ENCODE measurements around the gene SPATA2L. TPM values are rescaled to one million over a fixed set of nuclear protein-coding genes. Genes with fewer than 3 reads are reported as not detected.

Gene SPATA2L
- total and polyA plus RNA-seq, 2 of the 13 experiments (the other 11 are each of a cell fraction or from before 2014, with no cell fraction given) = 9.1 to 20.7 TPM

DNA sequence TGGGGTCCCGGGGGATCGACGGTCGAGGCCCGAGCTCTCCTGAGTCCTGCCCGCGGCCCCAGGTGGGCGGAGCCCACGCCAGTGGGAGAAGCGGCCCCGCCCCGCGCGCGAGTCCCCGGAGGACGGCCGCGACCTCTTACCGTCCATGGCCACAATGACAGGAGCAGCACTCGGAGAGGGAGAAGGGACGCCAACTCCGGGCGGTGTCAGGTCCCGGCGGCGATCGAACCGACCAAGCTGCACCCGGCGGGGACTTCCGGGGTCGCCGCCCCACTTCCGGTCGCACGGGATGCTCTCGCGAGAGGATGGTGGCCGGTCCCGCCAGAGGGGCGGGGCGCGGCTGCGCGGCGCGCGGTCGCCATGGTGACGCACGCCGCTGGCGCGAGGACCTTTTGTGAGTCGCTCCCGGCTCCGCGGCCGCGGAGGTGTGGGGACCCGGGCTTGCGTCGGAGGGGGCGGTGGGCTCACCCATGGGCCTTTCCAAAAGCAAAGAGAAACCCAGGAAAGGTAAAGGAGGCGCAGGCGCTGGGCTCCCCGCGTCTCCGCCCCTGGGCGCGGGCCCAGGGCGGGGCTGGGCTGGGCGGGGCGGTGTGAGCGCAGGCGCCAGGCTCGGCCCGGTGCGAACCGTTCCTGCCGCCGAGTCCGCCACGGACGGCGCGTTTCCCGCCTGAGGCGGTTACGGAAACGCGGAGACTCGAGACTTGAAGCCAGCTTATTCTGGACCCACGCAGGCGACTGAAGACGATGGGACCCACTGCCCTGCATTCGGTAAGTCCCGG, 43.9 kb downstream of the SPATA2L start, which contains the start of the genes CHMP1A and SPATA33 (continued):
- TF ChIP-seq, protein P1, sequence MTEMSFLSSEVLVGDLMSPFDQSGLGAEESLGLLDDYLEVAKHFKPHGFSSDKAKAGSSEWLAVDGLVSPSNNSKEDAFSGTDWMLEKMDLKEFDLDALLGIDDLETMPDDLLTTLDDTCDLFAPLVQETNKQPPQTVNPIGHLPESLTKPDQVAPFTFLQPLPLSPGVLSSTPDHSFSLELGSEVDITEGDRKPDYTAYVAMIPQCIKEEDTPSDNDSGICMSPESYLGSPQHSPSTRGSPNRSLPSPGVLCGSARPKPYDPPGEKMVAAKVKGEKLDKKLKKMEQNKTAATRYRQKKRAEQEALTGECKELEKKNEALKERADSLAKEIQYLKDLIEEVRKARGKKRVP (CRISPR knock-in tag; IDR thresholded peaks at IDR 0.05) = no peak
- TF ChIP-seq NR2F1 (CRISPR knock-in tag; IDR thresholded peaks at IDR 0.05) = no peak; a peak in 1 of 4 replicates
- TF ChIP-seq, protein P2, sequence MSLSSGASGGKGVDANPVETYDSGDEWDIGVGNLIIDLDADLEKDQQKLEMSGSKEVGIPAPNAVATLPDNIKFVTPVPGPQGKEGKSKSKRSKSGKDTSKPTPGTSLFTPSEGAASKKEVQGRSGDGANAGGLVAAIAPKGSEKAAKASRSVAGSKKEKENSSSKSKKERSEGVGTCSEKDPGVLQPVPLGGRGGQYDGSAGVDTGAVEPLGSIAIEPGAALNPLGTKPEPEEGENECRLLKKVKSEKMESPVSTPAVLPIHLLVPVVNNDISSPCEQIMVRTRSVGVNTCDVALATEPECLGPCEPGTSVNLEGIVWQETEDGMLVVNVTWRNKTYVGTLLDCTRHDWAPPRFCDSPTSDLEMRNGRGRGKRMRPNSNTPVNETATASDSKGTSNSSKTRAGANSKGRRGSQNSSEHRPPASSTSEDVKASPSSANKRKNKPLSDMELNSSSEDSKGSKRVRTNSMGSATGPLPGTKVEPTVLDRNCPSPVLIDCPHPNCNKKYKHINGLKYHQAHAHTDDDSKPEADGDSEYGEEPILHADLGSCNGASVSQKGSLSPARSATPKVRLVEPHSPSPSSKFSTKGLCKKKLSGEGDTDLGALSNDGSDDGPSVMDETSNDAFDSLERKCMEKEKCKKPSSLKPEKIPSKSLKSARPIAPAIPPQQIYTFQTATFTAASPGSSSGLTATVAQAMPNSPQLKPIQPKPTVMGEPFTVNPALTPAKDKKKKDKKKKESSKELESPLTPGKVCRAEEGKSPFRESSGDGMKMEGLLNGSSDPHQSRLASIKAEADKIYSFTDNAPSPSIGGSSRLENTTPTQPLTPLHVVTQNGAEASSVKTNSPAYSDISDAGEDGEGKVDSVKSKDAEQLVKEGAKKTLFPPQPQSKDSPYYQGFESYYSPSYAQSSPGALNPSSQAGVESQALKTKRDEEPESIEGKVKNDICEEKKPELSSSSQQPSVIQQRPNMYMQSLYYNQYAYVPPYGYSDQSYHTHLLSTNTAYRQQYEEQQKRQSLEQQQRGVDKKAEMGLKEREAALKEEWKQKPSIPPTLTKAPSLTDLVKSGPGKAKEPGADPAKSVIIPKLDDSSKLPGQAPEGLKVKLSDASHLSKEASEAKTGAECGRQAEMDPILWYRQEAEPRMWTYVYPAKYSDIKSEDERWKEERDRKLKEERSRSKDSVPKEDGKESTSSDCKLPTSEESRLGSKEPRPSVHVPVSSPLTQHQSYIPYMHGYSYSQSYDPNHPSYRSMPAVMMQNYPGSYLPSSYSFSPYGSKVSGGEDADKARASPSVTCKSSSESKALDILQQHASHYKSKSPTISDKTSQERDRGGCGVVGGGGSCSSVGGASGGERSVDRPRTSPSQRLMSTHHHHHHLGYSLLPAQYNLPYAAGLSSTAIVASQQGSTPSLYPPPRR (CRISPR knock-in tag; IDR thresholded peaks at IDR 0.05; ENCODE audit: borderline replicate concordance) = peak; percentile 50; the same call in 1 of the 2 replicates
- TF ChIP-seq EZH2 (conservative IDR thresholded peaks at IDR 0.05; ENCODE audit: low read depth, low read length) = no peak
- TF ChIP-seq, protein P3, sequence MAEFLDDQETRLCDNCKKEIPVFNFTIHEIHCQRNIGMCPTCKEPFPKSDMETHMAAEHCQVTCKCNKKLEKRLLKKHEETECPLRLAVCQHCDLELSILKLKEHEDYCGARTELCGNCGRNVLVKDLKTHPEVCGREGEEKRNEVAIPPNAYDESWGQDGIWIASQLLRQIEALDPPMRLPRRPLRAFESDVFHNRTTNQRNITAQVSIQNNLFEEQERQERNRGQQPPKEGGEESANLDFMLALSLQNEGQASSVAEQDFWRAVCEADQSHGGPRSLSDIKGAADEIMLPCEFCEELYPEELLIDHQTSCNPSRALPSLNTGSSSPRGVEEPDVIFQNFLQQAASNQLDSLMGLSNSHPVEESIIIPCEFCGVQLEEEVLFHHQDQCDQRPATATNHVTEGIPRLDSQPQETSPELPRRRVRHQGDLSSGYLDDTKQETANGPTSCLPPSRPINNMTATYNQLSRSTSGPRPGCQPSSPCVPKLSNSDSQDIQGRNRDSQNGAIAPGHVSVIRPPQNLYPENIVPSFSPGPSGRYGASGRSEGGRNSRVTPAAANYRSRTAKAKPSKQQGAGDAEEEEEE (CRISPR knock-in tag; IDR thresholded peaks at IDR 0.05; ENCODE audit: borderline replicate concordance) = no peak; the same call in 1 of the 2 replicates
- TF ChIP-seq RXRB (CRISPR knock-in tag; IDR thresholded peaks at IDR 0.05; ENCODE audit: borderline replicate concordance) = peak; percentile 27; the same call in 1 of the 2 replicates
- TF ChIP-seq POLR2G (IDR thresholded peaks at IDR 0.05; ENCODE audit: low read depth, low read length) = peak; percentile 87
- peak; percentile 83 for TF ChIP-seq RFX3 (CRISPR knock-in tag; IDR thresholded peaks at IDR 0.05)
- no peak for TF ChIP-seq ZNF33A (CRISPR knock-in tag; IDR thresholded peaks at IDR 0.05; ENCODE audit: borderline replicate concordance)
- TF ChIP-seq TBX3 (IDR thresholded peaks at IDR 0.05; ENCODE audit: borderline replicate concordance) = no peak
- no peak for TF ChIP-seq SOX13 (IDR thresholded peaks at IDR 0.05)
- no peak; a peak in 2 of 4 replicates for TF ChIP-seq SOX13 (CRISPR knock-in tag; conservative IDR thresholded peaks at IDR 0.05 in 1 of 2, IDR thresholded peaks at IDR 0.05 in 1 of 2)
- TF ChIP-seq, protein P4, sequence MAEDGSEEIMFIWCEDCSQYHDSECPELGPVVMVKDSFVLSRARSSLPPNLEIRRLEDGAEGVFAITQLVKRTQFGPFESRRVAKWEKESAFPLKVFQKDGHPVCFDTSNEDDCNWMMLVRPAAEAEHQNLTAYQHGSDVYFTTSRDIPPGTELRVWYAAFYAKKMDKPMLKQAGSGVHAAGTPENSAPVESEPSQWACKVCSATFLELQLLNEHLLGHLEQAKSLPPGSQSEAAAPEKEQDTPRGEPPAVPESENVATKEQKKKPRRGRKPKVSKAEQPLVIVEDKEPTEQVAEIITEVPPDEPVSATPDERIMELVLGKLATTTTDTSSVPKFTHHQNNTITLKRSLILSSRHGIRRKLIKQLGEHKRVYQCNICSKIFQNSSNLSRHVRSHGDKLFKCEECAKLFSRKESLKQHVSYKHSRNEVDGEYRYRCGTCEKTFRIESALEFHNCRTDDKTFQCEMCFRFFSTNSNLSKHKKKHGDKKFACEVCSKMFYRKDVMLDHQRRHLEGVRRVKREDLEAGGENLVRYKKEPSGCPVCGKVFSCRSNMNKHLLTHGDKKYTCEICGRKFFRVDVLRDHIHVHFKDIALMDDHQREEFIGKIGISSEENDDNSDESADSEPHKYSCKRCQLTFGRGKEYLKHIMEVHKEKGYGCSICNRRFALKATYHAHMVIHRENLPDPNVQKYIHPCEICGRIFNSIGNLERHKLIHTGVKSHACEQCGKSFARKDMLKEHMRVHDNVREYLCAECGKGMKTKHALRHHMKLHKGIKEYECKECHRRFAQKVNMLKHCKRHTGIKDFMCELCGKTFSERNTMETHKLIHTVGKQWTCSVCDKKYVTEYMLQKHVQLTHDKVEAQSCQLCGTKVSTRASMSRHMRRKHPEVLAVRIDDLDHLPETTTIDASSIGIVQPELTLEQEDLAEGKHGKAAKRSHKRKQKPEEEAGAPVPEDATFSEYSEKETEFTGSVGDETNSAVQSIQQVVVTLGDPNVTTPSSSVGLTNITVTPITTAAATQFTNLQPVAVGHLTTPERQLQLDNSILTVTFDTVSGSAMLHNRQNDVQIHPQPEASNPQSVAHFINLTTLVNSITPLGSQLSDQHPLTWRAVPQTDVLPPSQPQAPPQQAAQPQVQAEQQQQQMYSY (CRISPR knock-in tag; IDR thresholded peaks at IDR 0.05) = peak; percentile 33; the same call in 1 of the 2 replicates
